ENCODE measurements around the gene RNASE13. TPM values are rescaled to one million over a fixed set of nuclear protein-coding genes. Genes with fewer than 3 reads are reported as not detected.

The RNASE13 gene
- total and polyA plus RNA-seq, 2 of the 4 experiments (the other 2 are of a cell fraction), result not detected

DNA sequence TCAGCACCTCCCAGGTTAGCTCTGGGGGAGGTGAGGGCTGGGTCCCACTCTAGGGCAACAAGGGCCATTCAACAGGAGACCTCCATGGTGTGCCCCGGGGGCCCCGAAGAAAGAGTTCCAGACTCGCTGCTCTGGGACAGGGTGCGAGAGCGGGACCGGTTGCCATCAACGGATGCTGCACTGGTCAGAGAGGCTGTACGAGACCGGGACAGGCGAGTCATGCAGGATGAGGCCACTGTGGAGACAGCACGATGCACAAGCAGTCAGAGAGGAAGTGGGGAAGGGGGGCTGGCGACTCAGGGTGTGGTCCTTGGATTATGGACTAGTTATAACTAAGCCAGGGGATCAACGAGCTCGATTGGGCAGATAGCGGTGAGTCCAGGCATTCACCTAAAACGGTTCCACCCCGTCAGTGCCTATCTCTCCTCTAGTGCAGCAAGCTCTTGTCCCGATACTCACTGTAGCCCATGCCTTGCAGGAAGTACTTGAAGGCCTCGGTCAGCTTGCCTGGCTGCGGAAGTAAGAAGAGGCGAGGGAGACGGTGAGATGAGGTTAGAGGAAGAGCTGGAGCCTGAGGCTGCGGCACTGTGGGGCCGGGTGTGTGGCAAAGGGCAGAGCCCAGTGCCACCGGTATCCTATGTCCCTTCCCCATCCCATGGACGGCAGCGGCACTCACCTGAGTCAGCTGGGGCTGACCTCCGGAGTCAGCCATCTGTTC is 16.9 kb downstream of the RNASE13 start:
- no peaks in the 10 kb centered on the region for H3K9me3 ChIP-seq (ENCODE audit: control insufficient read depth, insufficient read depth, low read length)
- no peaks in the 10 kb centered on the region for H3K9me1 ChIP-seq (ENCODE audit: insufficient read depth, low read length)
- intact Hi-C loops (cut with micrococcal nuclease), result no loop called here
- H3K4me1 ChIP-seq (ENCODE audit: control insufficient read depth, insufficient read depth, low read length), result no peaks in the 10 kb centered on the region
- WGBS, 2 experiments (ENCODE audit: extremely low coverage in 2 of 2, insufficient read length in 1 of 2), result 93% methylated on average over 6 of the region's 28 CpGs; no CpG with 5 or more reads in 1 of the 2 experiments
- dilution Hi-C loops (cut with HindIII; ENCODE audit: low sequenced_read_pairs, unreplicated experiment), result no loop called here
- H3K23ac ChIP-seq (ENCODE audit: low read depth, low read length), result no peak overlapping the region
- TF ChIP-seq RFX5 (IDR thresholded peaks at IDR 0.05; ENCODE audit: low read depth, low read length), result no peak
- TF ChIP-seq, protein P1, sequence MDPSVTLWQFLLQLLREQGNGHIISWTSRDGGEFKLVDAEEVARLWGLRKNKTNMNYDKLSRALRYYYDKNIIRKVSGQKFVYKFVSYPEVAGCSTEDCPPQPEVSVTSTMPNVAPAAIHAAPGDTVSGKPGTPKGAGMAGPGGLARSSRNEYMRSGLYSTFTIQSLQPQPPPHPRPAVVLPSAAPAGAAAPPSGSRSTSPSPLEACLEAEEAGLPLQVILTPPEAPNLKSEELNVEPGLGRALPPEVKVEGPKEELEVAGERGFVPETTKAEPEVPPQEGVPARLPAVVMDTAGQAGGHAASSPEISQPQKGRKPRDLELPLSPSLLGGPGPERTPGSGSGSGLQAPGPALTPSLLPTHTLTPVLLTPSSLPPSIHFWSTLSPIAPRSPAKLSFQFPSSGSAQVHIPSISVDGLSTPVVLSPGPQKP (IDR thresholded peaks at IDR 0.05; ENCODE audit: borderline replicate concordance, low read depth, low read length), result no peak
- TF ChIP-seq MAFK (IDR thresholded peaks at IDR 0.05; ENCODE audit: low read depth, low read length), result no peak
- no peak for TF ChIP-seq MAZ (IDR thresholded peaks at IDR 0.05; ENCODE audit: borderline replicate concordance, low read depth, low read length)
- TF ChIP-seq CHD1 (IDR thresholded peaks at IDR 0.05; ENCODE audit: low read depth, low read length), result no peak
- no peak for TF ChIP-seq POLR2A (IDR thresholded peaks at IDR 0.05; ENCODE audit: low read depth, low read length)
- TF ChIP-seq, protein P2, sequence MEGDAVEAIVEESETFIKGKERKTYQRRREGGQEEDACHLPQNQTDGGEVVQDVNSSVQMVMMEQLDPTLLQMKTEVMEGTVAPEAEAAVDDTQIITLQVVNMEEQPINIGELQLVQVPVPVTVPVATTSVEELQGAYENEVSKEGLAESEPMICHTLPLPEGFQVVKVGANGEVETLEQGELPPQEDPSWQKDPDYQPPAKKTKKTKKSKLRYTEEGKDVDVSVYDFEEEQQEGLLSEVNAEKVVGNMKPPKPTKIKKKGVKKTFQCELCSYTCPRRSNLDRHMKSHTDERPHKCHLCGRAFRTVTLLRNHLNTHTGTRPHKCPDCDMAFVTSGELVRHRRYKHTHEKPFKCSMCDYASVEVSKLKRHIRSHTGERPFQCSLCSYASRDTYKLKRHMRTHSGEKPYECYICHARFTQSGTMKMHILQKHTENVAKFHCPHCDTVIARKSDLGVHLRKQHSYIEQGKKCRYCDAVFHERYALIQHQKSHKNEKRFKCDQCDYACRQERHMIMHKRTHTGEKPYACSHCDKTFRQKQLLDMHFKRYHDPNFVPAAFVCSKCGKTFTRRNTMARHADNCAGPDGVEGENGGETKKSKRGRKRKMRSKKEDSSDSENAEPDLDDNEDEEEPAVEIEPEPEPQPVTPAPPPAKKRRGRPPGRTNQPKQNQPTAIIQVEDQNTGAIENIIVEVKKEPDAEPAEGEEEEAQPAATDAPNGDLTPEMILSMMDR (conservative IDR thresholded peaks at IDR 0.05; ENCODE audit: low read depth, low read length), result no peak
- TF ChIP-seq NFE2L2 (IDR thresholded peaks at IDR 0.05; ENCODE audit: low read depth, low read length), result no peak
- TF ChIP-seq, protein P3, sequence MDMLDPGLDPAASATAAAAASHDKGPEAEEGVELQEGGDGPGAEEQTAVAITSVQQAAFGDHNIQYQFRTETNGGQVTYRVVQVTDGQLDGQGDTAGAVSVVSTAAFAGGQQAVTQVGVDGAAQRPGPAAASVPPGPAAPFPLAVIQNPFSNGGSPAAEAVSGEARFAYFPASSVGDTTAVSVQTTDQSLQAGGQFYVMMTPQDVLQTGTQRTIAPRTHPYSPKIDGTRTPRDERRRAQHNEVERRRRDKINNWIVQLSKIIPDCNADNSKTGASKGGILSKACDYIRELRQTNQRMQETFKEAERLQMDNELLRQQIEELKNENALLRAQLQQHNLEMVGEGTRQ (IDR thresholded peaks at IDR 0.05; ENCODE audit: low read depth, low read length), result no peak
- no peak for TF ChIP-seq MXI1 (IDR thresholded peaks at IDR 0.05; ENCODE audit: borderline replicate concordance, low read depth, low read length)
- TF ChIP-seq SMC3 (IDR thresholded peaks at IDR 0.05; ENCODE audit: low read depth, low read length), result no peak
- TF ChIP-seq BHLHE40 (IDR thresholded peaks at IDR 0.05; ENCODE audit: low read depth, low read length), result no peak
- no peak for TF ChIP-seq CEBPB (IDR thresholded peaks at IDR 0.05; ENCODE audit: low read depth, low read length)
- TF ChIP-seq FOS (IDR thresholded peaks at IDR 0.05; ENCODE audit: low read depth, low read length), result no peak
- no peak for TF ChIP-seq RAD21 (IDR thresholded peaks at IDR 0.05; ENCODE audit: low read length)
- TF ChIP-seq RCOR1 (IDR thresholded peaks at IDR 0.05; ENCODE audit: insufficient replicate concordance, low read length), result no peak
- no peaks in the 10 kb centered on the region for H4K20me1 ChIP-seq (ENCODE audit: insufficient read depth, low read length)
- ATAC-seq (ENCODE audit: low read depth), result no peak
- H2AK5ac ChIP-seq (ENCODE audit: low read depth, low read length), result no peak overlapping the region
- H3K4me2 ChIP-seq (ENCODE audit: low read depth, low read length), result no peak overlapping the region
- no TSS peak for BruUV-seq (replicated peaks)
- no peak overlapping the region for H2BK15ac ChIP-seq (ENCODE audit: low read depth, low read length)
- CTCF ChIA-PET, result interaction anchor here (1.0 to 1.3 kb wide), 2 partner anchors 12 to 22 kb away, joined by 4 read pairs; no protein-coding TSS in a partner anchor
- no peak overlapping the region for H3K4ac ChIP-seq (ENCODE audit: low read depth, low read length)
- no peak overlapping the region for H4K8ac ChIP-seq (ENCODE audit: low read depth in 2 of 2, low read length in 2 of 2)
- H3K9ac ChIP-seq (ENCODE audit: low read depth, low read length), result no peak overlapping the region
- no peak overlapping the region for H2AFZ ChIP-seq (replicated peaks; ENCODE audit: low read length, poor library complexity)
- POLR2A ChIA-PET (ENCODE audit: unreplicated experiment), result no interaction called here
- no peak for DNase-seq
- no peak overlapping the region for H4K91ac ChIP-seq (ENCODE audit: insufficient read depth, low read depth, low read length)
- no peaks in the 10 kb centered on the region for H3K79me1 ChIP-seq (ENCODE audit: low read depth in 1 of 2, low read length in 2 of 2)
- H2BK5ac ChIP-seq (ENCODE audit: low read depth, low read length, poor library complexity, severe bottlenecking), result no peak overlapping the region
- H2AK9ac ChIP-seq (replicated peaks; ENCODE audit: low read depth, low read length, poor library complexity), result no peak overlapping the region
- H2BK120ac ChIP-seq (ENCODE audit: low read depth, low read length), result no peak overlapping the region
- H3K14ac ChIP-seq (replicated peaks; ENCODE audit: low read depth, low read length), result no peak overlapping the region
- no peak overlapping the region for H3K27ac ChIP-seq (ENCODE audit: insufficient read depth, low read length)
- H3K27me3 ChIP-seq (ENCODE audit: control insufficient read depth, insufficient read depth, low read length), result peaks cover 32% of the 10 kb centered on the region
- no peak overlapping the region for H3K56ac ChIP-seq (ENCODE audit: extremely low read depth, insufficient read depth, low read length)
- H2BK20ac ChIP-seq (ENCODE audit: low read depth, low read length), result no peak overlapping the region
- H3K4me3 ChIP-seq (ENCODE audit: insufficient read depth, low read depth, low read length), result no peak overlapping the region
- no peaks in the 10 kb centered on the region for H3K36me3 ChIP-seq (ENCODE audit: control insufficient read depth, insufficient read depth, low read length)
- in situ Hi-C loops (cut with MboI; ENCODE audit: low sequenced_read_pairs), result loop anchor here (5.0 kb wide), 1 partner anchor 85 kb away; the partner anchor contains the start of gene TMEM253
- no peak overlapping the region for H3K18ac ChIP-seq (ENCODE audit: low read depth, low read length)
- H4K5ac ChIP-seq (ENCODE audit: low read depth, low read length), result no peak overlapping the region

All from IMR-90 (cell line).